A549 (cell line): ENCODE measurements around the gene TMEM253.

Experiments
- CHD2 ChIP-seq: fragments of 150-350 bp; IDR thresholded peaks from 2 replicates; pipeline ENCODE4 v1.6.1; 2014; ENCODE audit warnings: low read length; ENCODE audit not compliant: partially characterized antibody
- RCOR1 ChIP-seq: fragments of 150-350 bp; IDR thresholded peaks from 2 replicates; pipeline ENCODE4 v1.6.1; 2014; ENCODE audit warnings: antibody characterized with exemption, low read length, low read depth

GRCh38 chr14:21054123-21054767, 46.6 kb upstream of the TMEM253 start:
- TF ChIP-seq RCOR1 (no peak), CHD2 (no peak)
